ENCODE results near the gene ZNF341.
A peak's percentile ranks its signal among the peaks of the same experiment; 100 is the strongest.

Gene ZNF341

DNA sequence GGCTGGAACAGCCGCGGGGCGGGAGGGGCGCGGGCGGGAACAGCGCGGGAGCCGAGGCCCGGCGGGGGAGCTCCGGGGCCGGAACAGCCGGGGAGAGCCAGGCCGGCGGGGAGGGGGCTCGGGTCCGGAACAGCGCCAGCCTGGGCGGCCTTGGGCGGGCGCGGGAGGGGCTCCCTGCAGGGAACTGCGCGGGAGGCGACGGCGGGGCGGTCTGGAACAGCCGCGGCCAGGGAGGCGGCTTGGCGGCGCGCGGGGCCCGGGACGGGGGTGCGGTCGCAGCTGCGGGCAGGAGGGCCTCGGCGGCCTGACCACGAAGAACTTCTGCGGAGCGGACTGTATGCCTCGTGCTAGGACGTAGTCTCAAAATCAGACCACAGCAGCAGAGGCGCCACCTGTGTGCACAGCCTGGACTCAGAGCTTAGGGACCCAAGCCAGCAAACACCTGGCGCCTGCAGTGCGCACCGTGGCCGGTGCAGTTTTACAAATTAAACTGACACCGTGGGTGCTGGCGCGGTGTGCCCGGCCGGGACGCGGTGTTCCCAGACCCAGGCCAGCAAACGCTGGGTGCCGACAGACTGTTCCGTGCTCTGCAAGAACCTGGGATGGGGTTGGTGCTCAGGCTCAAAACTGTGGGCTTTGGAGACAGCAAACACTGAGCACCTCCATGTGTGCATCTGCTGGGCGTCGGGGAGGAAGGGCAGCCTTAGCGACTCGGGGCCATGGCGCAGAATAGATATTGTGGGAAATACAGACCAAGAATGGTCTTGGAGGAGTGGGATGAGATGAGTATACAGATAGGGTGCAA lies 572 bp downstream of the ZNF341 start:
- Mint-ChIP-seq H3K9me3 (peaks cover 27% of the 10 kb centered on the region), H3K4me1 (peaks cover 26% of the 10 kb centered on the region), H3K27ac (no peak overlapping the region), H3K36me3 (ENCODE audit: low read depth) (peaks cover 15% of the 10 kb centered on the region), H3K4me3 (peak overlapping the region; percentile 82), H3K27me3 (ENCODE audit: low read depth, poor library complexity) (peaks cover 3% of the 10 kb centered on the region)
- TF ChIP-seq, protein P1, sequence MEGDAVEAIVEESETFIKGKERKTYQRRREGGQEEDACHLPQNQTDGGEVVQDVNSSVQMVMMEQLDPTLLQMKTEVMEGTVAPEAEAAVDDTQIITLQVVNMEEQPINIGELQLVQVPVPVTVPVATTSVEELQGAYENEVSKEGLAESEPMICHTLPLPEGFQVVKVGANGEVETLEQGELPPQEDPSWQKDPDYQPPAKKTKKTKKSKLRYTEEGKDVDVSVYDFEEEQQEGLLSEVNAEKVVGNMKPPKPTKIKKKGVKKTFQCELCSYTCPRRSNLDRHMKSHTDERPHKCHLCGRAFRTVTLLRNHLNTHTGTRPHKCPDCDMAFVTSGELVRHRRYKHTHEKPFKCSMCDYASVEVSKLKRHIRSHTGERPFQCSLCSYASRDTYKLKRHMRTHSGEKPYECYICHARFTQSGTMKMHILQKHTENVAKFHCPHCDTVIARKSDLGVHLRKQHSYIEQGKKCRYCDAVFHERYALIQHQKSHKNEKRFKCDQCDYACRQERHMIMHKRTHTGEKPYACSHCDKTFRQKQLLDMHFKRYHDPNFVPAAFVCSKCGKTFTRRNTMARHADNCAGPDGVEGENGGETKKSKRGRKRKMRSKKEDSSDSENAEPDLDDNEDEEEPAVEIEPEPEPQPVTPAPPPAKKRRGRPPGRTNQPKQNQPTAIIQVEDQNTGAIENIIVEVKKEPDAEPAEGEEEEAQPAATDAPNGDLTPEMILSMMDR (IDR thresholded peaks at IDR 0.05): no peak
- no peak for DNase-seq

DNA sequence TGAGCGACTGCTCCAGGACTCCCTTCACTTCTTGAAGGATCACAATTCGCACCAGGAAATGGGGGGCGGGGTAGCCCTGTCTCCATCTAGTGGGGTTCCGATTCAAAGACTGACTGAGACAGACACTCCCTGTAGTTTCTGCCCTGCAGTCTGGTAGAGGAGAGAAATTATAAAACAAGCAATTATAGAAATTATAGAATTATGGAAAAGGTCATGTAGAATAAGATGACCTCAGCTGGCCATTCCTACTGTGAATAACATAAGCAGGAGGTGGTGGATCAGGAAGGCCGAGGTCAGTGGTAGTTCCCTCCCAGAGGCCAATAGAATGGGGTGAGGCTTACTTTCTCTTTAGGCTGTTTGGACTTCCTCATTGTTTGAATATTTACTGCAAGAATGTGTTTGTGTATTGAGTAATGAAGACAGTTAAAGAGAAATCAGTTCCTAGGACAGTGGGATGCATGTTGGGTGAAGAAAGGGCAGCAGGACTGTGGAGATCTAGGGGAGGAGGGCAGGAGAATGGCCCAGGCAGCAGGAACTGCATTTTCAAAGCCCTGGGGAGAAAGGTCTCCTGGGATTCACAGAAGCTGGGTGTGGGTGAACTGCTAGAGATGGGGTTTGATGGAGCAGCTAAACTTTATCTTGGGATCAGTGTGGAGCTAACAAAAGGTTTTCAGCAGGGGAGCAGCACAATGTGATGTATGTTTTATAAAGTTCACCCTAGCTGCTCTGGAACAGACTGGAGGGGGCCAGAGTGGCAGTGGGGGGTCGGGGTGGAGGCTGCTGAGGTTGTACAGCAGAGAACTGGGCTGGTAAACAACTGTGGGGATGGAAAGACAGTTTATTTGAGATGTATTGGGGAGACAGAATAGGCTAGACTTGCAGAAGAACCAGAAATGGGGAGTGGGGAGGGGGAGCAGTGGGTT lies 2.1 kb downstream of the ZNF341 start:
- peaks cover 3% of the 10 kb centered on the region for H3K27me3 Mint-ChIP-seq (ENCODE audit: low read depth, poor library complexity)
- H3K36me3 Mint-ChIP-seq (ENCODE audit: low read depth): peaks cover 15% of the 10 kb centered on the region
- peaks cover 26% of the 10 kb centered on the region for H3K4me1 Mint-ChIP-seq
- peaks cover 37% of the 10 kb centered on the region for H3K9me3 Mint-ChIP-seq
- no peak overlapping the region for H3K27ac Mint-ChIP-seq
- H3K4me3 Mint-ChIP-seq: peak overlapping the region; percentile 46
- TF ChIP-seq, protein P1 (IDR thresholded peaks at IDR 0.05): no peak
- DNase-seq: no peak

DNA sequence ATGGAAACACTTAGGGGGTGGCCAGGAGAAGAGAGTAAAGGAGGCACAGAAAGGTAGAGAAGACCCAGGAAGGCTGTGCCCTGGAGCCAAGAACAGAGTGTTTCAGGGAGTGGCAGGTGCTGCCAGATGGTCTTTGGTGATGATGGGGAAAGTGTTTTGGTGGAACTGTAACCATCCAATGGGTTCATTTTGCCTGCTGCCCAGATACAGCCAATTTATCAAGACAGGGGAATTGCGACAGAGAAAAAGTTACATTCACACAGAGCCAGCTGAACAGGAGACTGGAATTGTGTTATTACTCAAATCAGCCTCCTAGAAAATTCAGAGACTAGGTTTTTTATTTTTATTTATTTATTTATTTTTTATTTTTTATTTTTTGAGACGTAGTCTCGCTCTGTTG lies 5.2 kb downstream of the ZNF341 start:
- peaks cover 42% of the 10 kb centered on the region for H3K9me3 Mint-ChIP-seq
- TF ChIP-seq, protein P1 (IDR thresholded peaks at IDR 0.05): no peak
- no peak for DNase-seq
- peaks cover 16% of the 10 kb centered on the region for H3K4me1 Mint-ChIP-seq
- peaks cover 15% of the 10 kb centered on the region for H3K36me3 Mint-ChIP-seq (ENCODE audit: low read depth)
- H3K4me3 Mint-ChIP-seq: no peak overlapping the region
- no peaks in the 10 kb centered on the region for H3K27me3 Mint-ChIP-seq (ENCODE audit: low read depth, poor library complexity)
- H3K27ac Mint-ChIP-seq: no peak overlapping the region

DNA sequence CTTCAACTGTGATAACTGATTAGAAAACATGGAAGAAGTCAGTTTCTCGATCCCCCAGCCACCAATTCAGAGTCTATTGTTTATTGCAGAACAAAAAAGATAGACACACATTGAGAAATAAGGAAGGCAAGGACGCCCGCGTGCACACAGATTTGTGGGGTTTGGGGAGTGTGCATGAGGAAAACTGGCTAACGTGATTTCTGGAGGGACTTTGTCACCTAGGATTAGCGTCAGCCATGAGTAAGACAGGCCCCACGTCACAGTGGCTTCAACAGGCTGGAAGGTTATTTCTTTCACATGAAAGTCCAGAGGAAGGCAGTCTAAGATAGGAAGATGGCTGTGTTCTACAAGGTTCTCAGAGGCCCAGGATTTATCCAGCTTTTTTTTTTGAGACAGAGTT lies 7.7 kb downstream of the ZNF341 start:
- DNase-seq: no peak
- Mint-ChIP-seq H3K27me3 (ENCODE audit: low read depth, poor library complexity) (no peaks in the 10 kb centered on the region), H3K4me3 (no peak overlapping the region), H3K9me3 (peaks cover 36% of the 10 kb centered on the region), H3K4me1 (no peaks in the 10 kb centered on the region), H3K27ac (no peak overlapping the region), H3K36me3 (ENCODE audit: low read depth) (peaks cover 15% of the 10 kb centered on the region)
- TF ChIP-seq, protein P1 (IDR thresholded peaks at IDR 0.05): no peak

DNA sequence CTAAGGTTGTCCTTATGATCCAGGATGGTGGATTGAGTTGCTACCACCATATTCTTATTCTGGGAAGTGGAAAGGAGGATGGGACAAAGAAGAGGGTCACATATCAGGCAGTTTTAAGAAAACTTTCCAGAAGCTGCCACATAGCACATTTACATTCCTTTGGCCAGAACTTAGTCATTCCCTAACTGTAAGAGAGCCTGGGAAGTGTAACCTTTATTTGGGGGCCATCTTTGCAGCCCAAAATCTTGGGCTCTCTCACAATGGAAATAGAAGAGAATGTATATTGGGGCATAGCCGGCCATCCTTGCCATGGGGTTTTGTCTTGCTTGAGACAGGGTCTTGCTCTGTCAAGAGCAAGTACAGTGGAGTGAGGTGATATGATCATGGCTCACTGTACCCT lies 8.4 kb downstream of the ZNF341 start:
- DNase-seq: no peak
- no peaks in the 10 kb centered on the region for H3K27me3 Mint-ChIP-seq (ENCODE audit: low read depth, poor library complexity)
- H3K27ac Mint-ChIP-seq: peak overlapping the region; percentile 48
- TF ChIP-seq, protein P1 (IDR thresholded peaks at IDR 0.05): no peak
- no peak overlapping the region for H3K4me3 Mint-ChIP-seq
- peaks cover 17% of the 10 kb centered on the region for H3K36me3 Mint-ChIP-seq (ENCODE audit: low read depth)
- no peaks in the 10 kb centered on the region for H3K4me1 Mint-ChIP-seq
- peaks cover 36% of the 10 kb centered on the region for H3K9me3 Mint-ChIP-seq

Measured in nephron progenitor cell (in vitro differentiated cells).